H9 (cell line): Measurements from ENCODE around the gene NADK. TPM values are rescaled to one million over a fixed set of nuclear protein-coding genes. Genes with fewer than 3 reads are reported as not detected.

ENCODE experiments used
- DNase-seq: peaks from one replicate; pipeline ENCODE4 v3.0.0-alpha.2; 2017
- H2AFZ ChIP-seq: one replicate; pipeline ENCODE4 v1.6.1; 2013; ENCODE audit warnings: mild to moderate bottlenecking, low read length, control low read depth, moderate library complexity
- H2AK5ac ChIP-seq: 2 replicates; pipeline ENCODE4 v1.6.1; 2013; ENCODE audit warnings: low read length, control low read depth, mixed read lengths; ENCODE audit not compliant: insufficient read length
- H2BK120ac ChIP-seq: one replicate; pipeline ENCODE4 v1.6.1; 2013; ENCODE audit warnings: low read depth, mild to moderate bottlenecking, low read length, control low read depth, inconsistent platforms; ENCODE audit not compliant: poor library complexity, severe bottlenecking
- H2BK12ac ChIP-seq: 2 replicates; pipeline ENCODE4 v1.6.1; 2013; ENCODE audit warnings: low read length, control low read depth, mixed read lengths, low read depth; ENCODE audit not compliant: insufficient read length
- H2BK15ac ChIP-seq: 2 replicates; pipeline ENCODE4 v1.6.1; 2013; ENCODE audit warnings: low read depth, low read length, control low read depth
- H2BK20ac ChIP-seq: one replicate; pipeline ENCODE4 v1.6.1; 2013; ENCODE audit warnings: low read depth, mild to moderate bottlenecking, low read length, control low read depth, inconsistent platforms; ENCODE audit not compliant: poor library complexity, severe bottlenecking
- H2BK5ac ChIP-seq: 2 replicates; pipeline ENCODE4 v1.6.1; 2013; ENCODE audit warnings: low read length, control low read depth, mixed read lengths; ENCODE audit not compliant: insufficient read length
- H3K14ac ChIP-seq: 2 replicates; pipeline ENCODE4 v1.6.1; 2013; ENCODE audit warnings: low read length, control low read depth; ENCODE audit not compliant: insufficient read depth
- H3K18ac ChIP-seq: 2 replicates; pipeline ENCODE4 v1.6.1; 2013; ENCODE audit warnings: low read depth, mild to moderate bottlenecking, mixed read lengths, low read length, control low read depth; ENCODE audit not compliant: insufficient read length
- H3K23ac ChIP-seq: 2 replicates; pipeline ENCODE4 v1.6.1; 2013; ENCODE audit warnings: low read length, control low read depth, mixed read lengths, low read depth; ENCODE audit not compliant: insufficient read length
- H3K23me2 ChIP-seq: 2 replicates; pipeline ENCODE4 v1.6.1; 2013; ENCODE audit warnings: low read depth, mild to moderate bottlenecking, mixed read lengths, low read length, control low read depth; ENCODE audit not compliant: insufficient read length, poor library complexity, severe bottlenecking
- H3K27ac ChIP-seq: 2 replicates; pipeline ENCODE4 v1.5.1; 2013; ENCODE audit warnings: low read length, control low read depth, mixed read lengths, low read depth; ENCODE audit not compliant: insufficient read length
- H3K27me3 ChIP-seq: 2 replicates; pipeline ENCODE4 v1.6.1; 2013; ENCODE audit warnings: low read length, control low read depth, inconsistent platforms; ENCODE audit not compliant: insufficient read depth
- H3K4ac ChIP-seq: 2 replicates; pipeline ENCODE4 v1.6.1; 2013; ENCODE audit warnings: low read depth, mild to moderate bottlenecking, control low read depth, inconsistent platforms, low read length, moderate library complexity
- H3K4me1 ChIP-seq: 2 replicates; pipeline ENCODE4 v1.6.1; 2013; ENCODE audit warnings: low read length, control low read depth, inconsistent platforms; ENCODE audit not compliant: insufficient read depth
- H3K4me2 ChIP-seq: 2 replicates; pipeline ENCODE4 v1.6.1; 2013; ENCODE audit warnings: low read length, control low read depth, mixed read lengths; ENCODE audit not compliant: insufficient read length, insufficient read depth
- H3K56ac ChIP-seq: 2 replicates; pipeline ENCODE4 v1.6.1; 2013; ENCODE audit warnings: low read depth, mild to moderate bottlenecking, mixed read lengths, low read length, control low read depth; ENCODE audit not compliant: insufficient read length
- H3K79me1 ChIP-seq: 2 replicates; pipeline ENCODE4 v1.6.1; 2013; ENCODE audit warnings: low read depth, mild to moderate bottlenecking, moderate library complexity, low read length, control low read depth, inconsistent platforms; ENCODE audit not compliant: insufficient read depth, poor library complexity, severe bottlenecking
- H3K79me2 ChIP-seq: 2 replicates; pipeline ENCODE4 v1.6.1; 2013; ENCODE audit warnings: low read length, control low read depth, inconsistent platforms; ENCODE audit not compliant: insufficient read depth
- H3K9ac ChIP-seq: 2 replicates; pipeline ENCODE4 v1.6.1; 2013; ENCODE audit warnings: low read length, control low read depth, mixed read lengths; ENCODE audit not compliant: insufficient read length; ENCODE audit errors: extremely low read depth
- H3K9me3 ChIP-seq: one replicate; pipeline ENCODE4 v1.6.1; 2013; ENCODE audit warnings: low read depth, low read length, inconsistent platforms; ENCODE audit not compliant: control insufficient read depth
- H3T11ph ChIP-seq: one replicate; pipeline ENCODE4 v1.6.1; 2013; ENCODE audit warnings: mild to moderate bottlenecking, low read length, control low read depth, inconsistent platforms
- H4K20me1 ChIP-seq: one replicate; pipeline ENCODE4 v1.6.1; 2013; ENCODE audit not compliant: control insufficient read depth, insufficient read length, insufficient read depth
- H4K5ac ChIP-seq: 2 replicates; pipeline ENCODE4 v1.6.1; 2013; ENCODE audit warnings: low read depth, mild to moderate bottlenecking, mixed read lengths, low read length, control low read depth; ENCODE audit not compliant: insufficient read length
- H4K8ac ChIP-seq: replicated peaks from 2 replicates; pipeline ENCODE4 v1.6.1; 2013; ENCODE audit warnings: low read length, control low read depth, mixed read lengths, low read depth; ENCODE audit not compliant: insufficient read length
- H4K91ac ChIP-seq: 2 replicates; pipeline ENCODE4 v1.6.1; 2013; ENCODE audit warnings: low read depth, mild to moderate bottlenecking, moderate library complexity, mixed read lengths, low read length, control low read depth; ENCODE audit not compliant: insufficient read length
- H3K27ac Mint-ChIP-seq, 3 experiments: 2 replicates in 2 of 3; 3 replicates in 1 of 3; pipeline ENCODE4 v1.8.0; 2020 to 2021; ENCODE audit warnings: mixed read lengths in 3 of 3, mild to moderate bottlenecking in 1 of 3, moderate library complexity in 1 of 3
- H3K27me3 Mint-ChIP-seq: 2 replicates; pipeline ENCODE4 v1.8.0; 2021; ENCODE audit warnings: low read depth, mild to moderate bottlenecking, moderate library complexity, mixed read lengths
- H3K36me3 Mint-ChIP-seq, 3 experiments: 2 replicates in 2 of 3; 3 replicates in 1 of 3; pipeline ENCODE4 v1.8.0; 2020 to 2021; ENCODE audit warnings: low read depth in 3 of 3, mixed read lengths in 3 of 3; ENCODE audit not compliant: insufficient read depth in 1 of 3
- H3K4me1 Mint-ChIP-seq, 2 experiments: 2 replicates each; pipeline ENCODE4 v1.8.0; 2020; ENCODE audit warnings: mixed read lengths in 2 of 2
- H3K4me3 Mint-ChIP-seq, 2 experiments: 2 replicates in 1 of 2; 3 replicates in 1 of 2; pipeline ENCODE4 v1.8.0; 2020 to 2021; ENCODE audit warnings: mild to moderate bottlenecking in 2 of 2, mixed read lengths in 2 of 2, moderate library complexity in 1 of 2
- H3K9me3 Mint-ChIP-seq, 2 experiments: 2 replicates in 1 of 2; 3 replicates in 1 of 2; pipeline ENCODE4 v1.8.0; 2020; ENCODE audit warnings: mild to moderate bottlenecking in 2 of 2, mixed read lengths in 2 of 2, moderate library complexity in 1 of 2
- WGBS: extraction: QIAGEN DNeasy Blood & Tissue Kit; methylation state at CpG from one replicate; pipeline ENCODE4 v1.1.7; 2013; ENCODE audit warnings: missing lambda C conversion rate, low lambda C conversion rate, mixed read lengths; ENCODE audit not compliant: insufficient read length; ENCODE audit errors: extremely low coverage; 5-methylcytosine and 5-hydroxymethylcytosine counted together
- total RNA-seq: library from RNA; stranded (reverse); gene quantifications from 2 replicates; pipeline ENCODE4 v1.2.1, GENCODE V29; 2021
- TF ChIP-seq, protein P1 (sequence below): fragments of 200-600 bp; sonication (generic); conservative IDR thresholded peaks from 3 replicates; pipeline ENCODE4 v1.8.0; 2021; ENCODE audit warnings: antibody characterized with exemption, mild to moderate bottlenecking

Gene NADK
- total RNA-seq, 1 experiment from 2014 or later = 105 TPM

DNA sequence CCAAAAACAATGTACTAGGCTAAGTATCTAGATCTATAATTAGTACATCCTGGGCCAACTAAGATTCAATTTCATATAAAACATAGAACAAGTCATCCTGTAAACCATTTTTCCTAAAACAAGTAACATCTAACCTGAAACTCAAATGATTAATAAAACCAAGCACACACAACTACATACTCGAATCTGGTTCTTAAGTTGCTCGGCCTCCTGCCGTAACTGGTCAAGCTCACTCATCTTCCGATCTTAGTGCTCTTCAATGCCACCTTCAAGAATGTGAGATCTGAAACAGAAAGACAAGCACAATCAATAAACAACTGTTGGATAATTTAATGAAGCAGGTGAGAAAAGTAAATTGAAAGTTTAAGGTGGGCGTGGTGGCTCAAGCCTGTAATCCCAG, 46.9 kb upstream of the NADK start:
- no peak overlapping the region for H3K18ac ChIP-seq
- H3K27ac ChIP-seq = no peak overlapping the region
- H3K79me1 ChIP-seq = no peaks in the 10 kb centered on the region
- H3K27me3 ChIP-seq = no peaks in the 10 kb centered on the region
- DNase-seq = no peak
- no peaks in the 10 kb centered on the region for H3K9me3 ChIP-seq
- H4K5ac ChIP-seq = no peak overlapping the region
- H3K9ac ChIP-seq = no peak overlapping the region
- no peak overlapping the region for H3K56ac ChIP-seq
- H3K36me3 Mint-ChIP-seq = peaks cover 14 to 49% (median 45%) of the 10 kb centered on the region in 3 experiments; a peak in 6 of 7 replicates
- no peak overlapping the region for H2BK120ac ChIP-seq
- no peaks in the 10 kb centered on the region for H4K20me1 ChIP-seq
- H3K4me1 Mint-ChIP-seq = peaks cover 20 to 21% of the 10 kb centered on the region in 2 experiments
- no peaks in the 10 kb centered on the region for H3K4me1 ChIP-seq
- no peaks in the 10 kb centered on the region for H3K23me2 ChIP-seq
- H3K4me3 Mint-ChIP-seq = no peak overlapping the region
- no peak overlapping the region for H2BK12ac ChIP-seq
- no CpG with 5 or more reads among the region's 5 CpGs for WGBS
- no peak overlapping the region for H2BK15ac ChIP-seq
- H3K79me2 ChIP-seq = no peaks in the 10 kb centered on the region; the same call in 1 of the 2 replicates
- no peak overlapping the region for H3K4ac ChIP-seq
- H2BK20ac ChIP-seq = no peak overlapping the region
- no peak overlapping the region for H4K8ac ChIP-seq
- H4K91ac ChIP-seq = no peak overlapping the region
- TF ChIP-seq, protein P1, sequence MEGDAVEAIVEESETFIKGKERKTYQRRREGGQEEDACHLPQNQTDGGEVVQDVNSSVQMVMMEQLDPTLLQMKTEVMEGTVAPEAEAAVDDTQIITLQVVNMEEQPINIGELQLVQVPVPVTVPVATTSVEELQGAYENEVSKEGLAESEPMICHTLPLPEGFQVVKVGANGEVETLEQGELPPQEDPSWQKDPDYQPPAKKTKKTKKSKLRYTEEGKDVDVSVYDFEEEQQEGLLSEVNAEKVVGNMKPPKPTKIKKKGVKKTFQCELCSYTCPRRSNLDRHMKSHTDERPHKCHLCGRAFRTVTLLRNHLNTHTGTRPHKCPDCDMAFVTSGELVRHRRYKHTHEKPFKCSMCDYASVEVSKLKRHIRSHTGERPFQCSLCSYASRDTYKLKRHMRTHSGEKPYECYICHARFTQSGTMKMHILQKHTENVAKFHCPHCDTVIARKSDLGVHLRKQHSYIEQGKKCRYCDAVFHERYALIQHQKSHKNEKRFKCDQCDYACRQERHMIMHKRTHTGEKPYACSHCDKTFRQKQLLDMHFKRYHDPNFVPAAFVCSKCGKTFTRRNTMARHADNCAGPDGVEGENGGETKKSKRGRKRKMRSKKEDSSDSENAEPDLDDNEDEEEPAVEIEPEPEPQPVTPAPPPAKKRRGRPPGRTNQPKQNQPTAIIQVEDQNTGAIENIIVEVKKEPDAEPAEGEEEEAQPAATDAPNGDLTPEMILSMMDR = no peak
- H3K27me3 Mint-ChIP-seq = no peaks in the 10 kb centered on the region
- no peak overlapping the region for H2AK5ac ChIP-seq
- H3K27ac Mint-ChIP-seq = peak overlapping the region in 1 of 3 experiments; percentile 26; a peak in 4 of 7 replicates
- H3T11ph ChIP-seq = no peak overlapping the region
- H2AFZ ChIP-seq = no peak overlapping the region
- no peaks in the 10 kb centered on the region for H3K9me3 Mint-ChIP-seq
- H3K4me2 ChIP-seq = no peak overlapping the region
- H2BK5ac ChIP-seq = no peak overlapping the region
- no peak overlapping the region for H3K23ac ChIP-seq
- H3K14ac ChIP-seq = no peak overlapping the region
